Central memory CD8-positive, alpha-beta T cell (primary cell): Measurements from ENCODE around the gene TMPRSS9.

Source experiments
- ATAC-seq: fragments of 150-1000 bp; cut with Tn5 transposase; replicated peaks from 2 replicates; pipeline ENCODE4 v1.10.0; 2022; ENCODE audit warnings: mild to moderate bottlenecking, moderate FRiP score, moderate number of reproducible peaks; ENCODE audit not compliant: poor library complexity, severe bottlenecking; ENCODE audit errors: extremely low read depth
- DNase-seq, 2 donors: peaks; one replicate each; pipeline ENCODE4 v3.0.0; 2021; ENCODE audit warnings: low spot score in 2 of 2
- H3K27ac Mint-ChIP-seq: one replicate; pipeline ENCODE4 v1.8.0; 2022; ENCODE audit warnings: low read depth, mild to moderate bottlenecking, moderate library complexity, mixed read lengths
- H3K27me3 Mint-ChIP-seq: one replicate; pipeline ENCODE4 v1.8.0; 2022; ENCODE audit warnings: mixed read lengths
- H3K36me3 Mint-ChIP-seq: one replicate; pipeline ENCODE4 v1.8.0; 2022; ENCODE audit warnings: mild to moderate bottlenecking, moderate library complexity, mixed read lengths; ENCODE audit not compliant: insufficient read depth
- H3K4me1 Mint-ChIP-seq: one replicate; pipeline ENCODE4 v1.8.0; 2022; ENCODE audit warnings: mixed read lengths
- H3K4me3 Mint-ChIP-seq: one replicate; pipeline ENCODE4 v1.8.0; 2022; ENCODE audit warnings: mild to moderate bottlenecking, moderate library complexity, mixed read lengths
- H3K9me3 Mint-ChIP-seq: one replicate; pipeline ENCODE4 v1.8.0; 2022; ENCODE audit warnings: mixed read lengths

The TMPRSS9 gene

DNA sequence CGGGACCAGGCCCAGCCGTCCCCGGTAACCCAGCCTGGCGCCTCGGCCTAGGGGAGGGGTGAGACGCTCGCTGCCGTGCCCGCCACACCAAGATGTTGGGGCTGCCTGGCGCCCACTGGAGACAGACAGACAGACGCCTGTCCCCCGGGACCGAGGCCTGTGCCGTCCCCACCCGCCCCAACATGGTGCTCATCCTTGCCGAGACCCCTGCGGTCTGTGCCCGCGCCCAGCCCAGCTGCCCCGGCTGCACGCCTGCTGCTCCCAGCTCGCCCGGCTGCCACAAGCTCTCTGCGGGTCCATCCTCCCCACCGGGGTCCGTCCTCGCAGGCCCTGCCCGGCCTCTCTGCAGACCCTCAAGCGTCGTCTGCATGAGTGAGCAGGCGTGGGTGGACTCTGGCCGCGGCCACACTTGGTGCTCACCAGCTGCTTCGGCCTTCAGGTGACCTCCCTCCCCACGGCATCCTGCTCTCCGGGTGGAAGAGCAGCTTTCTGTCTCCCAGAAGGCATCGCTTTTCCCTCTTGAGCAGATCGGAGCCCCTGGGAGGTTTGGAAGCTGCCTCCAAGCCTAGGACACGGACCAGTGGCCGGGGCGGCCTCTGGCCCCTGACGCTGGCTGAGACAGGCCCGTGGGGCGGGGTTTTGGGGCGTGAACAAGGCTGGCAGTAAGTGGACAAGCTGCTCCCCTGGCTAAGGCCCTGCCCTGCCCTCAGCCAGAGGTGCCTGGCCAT, 6.7 kb upstream of the TMPRSS9 start:
- H3K4me3 Mint-ChIP-seq, result no peak overlapping the region
- H3K27ac Mint-ChIP-seq, result no peak overlapping the region
- no peaks in the 10 kb centered on the region for H3K27me3 Mint-ChIP-seq
- H3K36me3 Mint-ChIP-seq, result no peaks in the 10 kb centered on the region
- no peak for DNase-seq
- no peaks in the 10 kb centered on the region for H3K9me3 Mint-ChIP-seq
- H3K4me1 Mint-ChIP-seq, result no peaks in the 10 kb centered on the region
- ATAC-seq, result no peak

DNA sequence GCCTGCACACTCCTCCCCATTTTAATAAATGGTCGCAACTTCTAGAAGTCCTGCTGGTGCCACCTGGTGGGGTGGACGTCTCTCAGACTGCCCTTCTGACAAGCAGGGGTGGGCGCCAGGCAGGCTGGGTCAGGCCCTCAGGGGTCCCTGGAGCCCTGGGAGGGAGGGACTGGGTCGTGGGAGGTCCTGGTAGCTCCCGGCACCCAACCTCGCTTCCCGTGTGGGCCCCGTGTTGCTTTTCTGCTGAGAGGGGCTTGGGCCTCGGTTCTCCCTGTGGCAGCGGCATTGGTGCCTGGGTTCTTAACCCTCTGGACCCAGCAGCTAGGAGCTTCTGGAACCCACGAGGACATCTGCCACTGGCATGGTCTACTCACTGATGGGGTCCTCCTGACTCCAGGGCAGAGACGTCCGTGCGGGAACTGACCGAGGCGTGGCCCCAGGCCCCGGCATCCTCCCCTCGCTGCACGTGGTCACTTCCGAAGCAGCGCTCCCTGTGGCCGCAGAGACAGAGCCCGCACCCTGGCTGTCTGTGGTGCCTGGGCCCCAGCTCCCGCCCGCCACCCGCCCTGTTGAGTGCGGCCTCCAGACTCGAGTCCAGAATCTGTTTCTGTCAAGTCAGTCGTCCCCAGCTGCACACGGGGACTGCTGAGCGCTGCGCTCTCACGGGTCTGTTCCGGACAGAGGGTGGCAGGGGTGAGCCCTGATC, 6.0 kb upstream of the TMPRSS9 start:
- Mint-ChIP-seq H3K27ac (no peak overlapping the region), H3K4me1 (no peaks in the 10 kb centered on the region), H3K27me3 (no peaks in the 10 kb centered on the region), H3K4me3 (no peak overlapping the region), H3K9me3 (no peaks in the 10 kb centered on the region), H3K36me3 (no peaks in the 10 kb centered on the region)
- ATAC-seq (no peak), DNase-seq (no peak)

DNA sequence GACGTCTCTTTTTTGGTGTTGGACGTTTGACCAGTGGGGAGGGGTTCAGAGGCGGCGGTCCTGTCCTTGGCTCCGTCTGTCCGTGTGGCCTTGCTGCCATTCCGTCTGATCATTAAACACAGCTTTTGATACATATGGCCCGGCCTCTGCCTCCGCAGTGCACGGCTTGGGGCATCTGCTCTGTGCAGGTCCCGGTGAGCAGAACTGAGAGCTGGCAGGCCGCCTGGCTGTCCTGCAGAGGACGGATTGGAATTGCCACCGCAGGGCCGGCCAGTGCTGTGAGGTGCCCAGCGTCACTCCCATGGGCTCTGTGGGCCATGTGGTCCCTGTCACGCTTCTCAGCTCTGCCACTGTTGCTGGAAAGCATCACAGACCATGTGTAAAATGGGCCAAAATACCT, 5.4 kb upstream of the TMPRSS9 start:
- Mint-ChIP-seq H3K4me3 (no peak overlapping the region), H3K4me1 (no peaks in the 10 kb centered on the region), H3K27ac (no peak overlapping the region), H3K36me3 (no peaks in the 10 kb centered on the region), H3K9me3 (no peaks in the 10 kb centered on the region), H3K27me3 (no peaks in the 10 kb centered on the region)
- DNase-seq, result no peak
- ATAC-seq, result no peak

DNA sequence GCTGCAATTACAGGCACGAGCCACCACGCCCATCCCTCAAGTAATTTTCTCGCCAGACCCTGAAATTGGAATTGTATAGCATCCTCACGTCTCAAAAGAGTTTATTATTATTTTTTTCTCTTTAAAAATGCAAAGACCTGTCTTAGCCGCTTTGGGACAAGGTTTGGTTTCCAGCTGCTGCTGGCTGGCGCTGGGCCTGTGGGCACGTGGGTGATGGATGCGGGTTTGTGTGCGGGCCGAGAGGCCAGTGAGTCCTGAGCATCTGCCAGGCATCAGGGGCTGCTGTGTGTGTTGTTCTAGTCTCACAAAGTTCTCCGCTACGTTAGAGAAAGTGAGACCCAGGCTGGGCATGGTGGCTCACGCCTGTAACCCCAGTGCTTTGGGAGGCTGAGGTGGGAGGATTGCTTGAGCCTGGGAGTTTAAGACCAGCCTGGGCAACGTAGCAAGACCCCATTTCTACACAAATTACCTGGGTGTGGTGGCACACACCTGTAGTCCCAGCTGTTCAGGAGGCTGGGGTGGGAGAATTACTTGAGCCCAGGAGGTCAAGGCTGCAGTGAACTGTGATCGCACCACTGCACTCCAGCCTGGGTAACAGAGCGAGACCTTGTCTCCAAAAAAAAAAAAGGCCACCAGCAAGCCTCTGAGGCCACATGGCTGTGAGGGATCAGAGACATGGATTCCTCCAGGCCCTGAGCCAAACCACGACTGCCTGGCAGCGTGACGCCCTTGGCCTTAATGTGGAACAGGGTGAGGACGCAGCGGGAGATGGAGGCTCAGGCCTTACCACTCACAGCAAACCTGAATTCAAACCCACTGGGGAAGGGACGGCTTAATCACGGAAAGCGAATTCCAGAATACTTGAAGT, 4.7 kb upstream of the TMPRSS9 start:
- ATAC-seq, result no peak
- Mint-ChIP-seq H3K36me3 (no peaks in the 10 kb centered on the region), H3K4me3 (no peak overlapping the region), H3K27me3 (peaks cover 2% of the 10 kb centered on the region), H3K27ac (no peak overlapping the region), H3K4me1 (no peaks in the 10 kb centered on the region), H3K9me3 (no peaks in the 10 kb centered on the region)
- DNase-seq, result no peak

DNA sequence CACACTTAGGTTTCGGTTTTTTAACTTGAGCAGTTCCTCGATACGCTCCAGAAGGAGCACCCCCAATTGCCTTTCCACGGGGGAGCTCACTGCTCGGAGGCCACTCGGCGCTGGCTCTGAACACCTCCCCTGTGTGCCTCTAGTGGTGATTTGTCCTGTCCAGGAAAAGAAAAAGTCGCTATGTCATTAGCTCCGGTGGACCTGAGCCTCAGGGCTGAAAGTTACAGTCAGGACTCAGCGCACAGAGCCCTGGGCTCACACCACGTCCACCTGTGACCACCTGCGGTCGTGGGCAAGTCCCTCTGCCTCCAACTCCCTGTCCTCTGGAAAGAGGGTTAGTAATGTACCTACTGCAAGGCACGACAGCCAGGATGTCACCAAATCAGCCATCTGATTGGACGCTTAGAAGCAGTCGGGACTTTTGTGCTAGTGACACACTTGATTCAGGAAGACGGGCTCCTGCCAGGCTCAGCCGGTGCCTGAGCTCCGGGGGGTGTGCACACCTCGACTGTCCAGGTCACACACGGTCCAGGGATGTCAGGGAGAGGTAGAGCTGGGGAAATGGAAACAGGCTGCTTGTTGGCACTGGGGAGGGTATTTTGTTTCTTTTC, 3.9 kb upstream of the TMPRSS9 start:
- no peak overlapping the region for H3K4me3 Mint-ChIP-seq
- ATAC-seq (no peak), DNase-seq (no peak)
- H3K36me3 Mint-ChIP-seq, result no peaks in the 10 kb centered on the region
- H3K4me1 Mint-ChIP-seq, result no peaks in the 10 kb centered on the region
- H3K9me3 Mint-ChIP-seq, result no peaks in the 10 kb centered on the region
- H3K27me3 Mint-ChIP-seq, result peaks cover 7% of the 10 kb centered on the region
- no peak overlapping the region for H3K27ac Mint-ChIP-seq

DNA sequence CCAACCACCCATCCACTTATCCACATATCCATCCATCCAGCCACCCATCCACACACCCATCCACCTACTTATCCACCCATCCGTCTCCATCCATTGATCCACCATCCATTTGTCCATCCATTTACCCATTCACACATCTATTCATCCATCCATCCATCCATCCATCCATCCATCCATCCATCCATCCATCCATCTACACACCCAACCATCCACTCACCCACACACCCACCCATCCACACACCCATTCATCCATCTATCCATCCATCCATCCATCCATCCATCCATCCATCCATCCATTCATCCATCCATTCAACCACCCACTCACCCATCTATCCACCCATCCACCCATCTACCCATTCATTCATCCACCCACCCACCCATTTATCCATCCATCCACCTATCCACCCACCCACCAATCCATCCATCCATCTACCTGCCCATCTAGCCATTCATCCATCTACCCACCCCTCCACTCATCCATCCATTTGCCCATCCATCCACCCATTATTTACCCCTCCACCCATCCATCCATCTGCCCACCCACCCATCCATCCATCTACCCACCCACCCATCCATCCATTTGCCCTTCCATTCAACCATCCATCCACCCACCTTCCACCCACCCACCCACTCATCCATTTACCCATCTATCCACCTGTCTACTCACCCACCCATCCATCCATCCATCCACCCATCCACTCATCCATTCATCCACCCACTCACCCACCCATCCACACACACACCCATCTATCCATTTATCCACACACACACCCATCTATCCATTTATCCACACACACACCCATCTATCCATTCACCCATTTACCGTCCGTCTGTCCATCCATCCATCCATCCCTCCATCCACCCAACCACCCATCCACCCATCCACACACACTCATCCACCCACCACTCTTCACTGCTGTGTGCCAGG, 2.5 kb upstream of the TMPRSS9 start:
- no peaks in the 10 kb centered on the region for H3K4me1 Mint-ChIP-seq
- H3K27ac Mint-ChIP-seq, result no peak overlapping the region
- no peak overlapping the region for H3K4me3 Mint-ChIP-seq
- H3K9me3 Mint-ChIP-seq, result no peaks in the 10 kb centered on the region
- no peaks in the 10 kb centered on the region for H3K36me3 Mint-ChIP-seq
- H3K27me3 Mint-ChIP-seq, result peaks cover 7% of the 10 kb centered on the region
- no peak for DNase-seq
- ATAC-seq, result no peak

DNA sequence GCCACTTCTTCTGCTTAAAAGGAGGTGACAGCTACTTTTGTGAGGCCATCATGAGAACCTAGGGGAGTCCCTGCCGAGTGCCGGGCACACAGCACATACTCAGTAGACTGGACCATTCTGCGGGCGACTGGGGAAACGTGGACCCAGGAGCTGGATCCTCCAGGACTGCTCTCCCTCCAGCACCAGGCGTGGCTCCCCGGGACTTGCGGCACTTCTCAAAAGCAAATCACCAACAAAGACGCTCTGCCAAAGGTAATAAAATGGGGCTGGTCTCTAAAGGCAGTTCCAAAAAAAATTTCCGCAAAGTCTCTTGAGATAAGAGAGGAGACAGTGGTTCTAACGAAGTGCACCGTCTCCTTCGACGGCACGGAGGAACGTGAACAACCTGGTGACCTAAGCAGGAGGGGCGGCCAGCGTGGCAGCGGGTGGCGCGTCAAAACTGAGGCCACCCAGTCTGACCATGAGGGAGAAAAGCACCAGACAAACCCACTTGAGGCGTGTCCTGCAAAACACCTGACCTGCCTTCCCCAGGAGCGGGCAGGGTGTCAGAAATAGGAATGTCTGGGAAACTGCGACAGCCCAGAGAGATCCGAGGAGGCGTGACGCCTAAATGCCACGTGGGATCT, 1.4 kb upstream of the TMPRSS9 start:
- Mint-ChIP-seq H3K4me1 (no peaks in the 10 kb centered on the region), H3K27ac (no peak overlapping the region), H3K36me3 (no peaks in the 10 kb centered on the region)

DNA sequence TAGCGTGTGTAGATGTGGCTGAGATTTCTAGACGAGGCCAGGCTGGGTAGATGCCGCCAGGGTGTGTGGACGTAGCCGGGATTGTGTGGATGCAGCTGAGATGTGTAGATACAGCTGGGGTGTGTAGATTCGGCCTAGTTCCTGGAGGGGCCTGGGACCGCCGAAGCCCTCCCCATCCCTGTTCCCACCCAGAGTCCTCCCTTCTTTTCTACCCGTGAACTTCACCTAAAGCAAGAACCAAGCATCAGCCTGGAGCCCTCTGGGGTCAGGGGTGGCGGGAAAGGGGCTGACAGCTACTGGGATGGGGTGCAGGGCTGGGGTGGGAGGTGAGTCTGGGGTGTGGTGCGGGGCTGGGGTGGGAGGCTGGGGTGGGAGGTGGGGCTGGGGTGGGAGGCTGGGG, 768 bp downstream of the TMPRSS9 start:
- Mint-ChIP-seq H3K36me3 (no peaks in the 10 kb centered on the region), H3K9me3 (no peaks in the 10 kb centered on the region), H3K27me3 (peaks cover 16% of the 10 kb centered on the region), H3K4me1 (no peaks in the 10 kb centered on the region), H3K27ac (no peak overlapping the region), H3K4me3 (no peak overlapping the region)
- ATAC-seq, result no peak
- no peak for DNase-seq

More for the DNA sequence above, 1.4 kb upstream of the TMPRSS9 start:
- DNase-seq (no peak), ATAC-seq (no peak)
- H3K4me3 Mint-ChIP-seq, result no peak overlapping the region
- H3K27me3 Mint-ChIP-seq, result peaks cover 7% of the 10 kb centered on the region
- H3K9me3 Mint-ChIP-seq, result no peaks in the 10 kb centered on the region

DNA sequence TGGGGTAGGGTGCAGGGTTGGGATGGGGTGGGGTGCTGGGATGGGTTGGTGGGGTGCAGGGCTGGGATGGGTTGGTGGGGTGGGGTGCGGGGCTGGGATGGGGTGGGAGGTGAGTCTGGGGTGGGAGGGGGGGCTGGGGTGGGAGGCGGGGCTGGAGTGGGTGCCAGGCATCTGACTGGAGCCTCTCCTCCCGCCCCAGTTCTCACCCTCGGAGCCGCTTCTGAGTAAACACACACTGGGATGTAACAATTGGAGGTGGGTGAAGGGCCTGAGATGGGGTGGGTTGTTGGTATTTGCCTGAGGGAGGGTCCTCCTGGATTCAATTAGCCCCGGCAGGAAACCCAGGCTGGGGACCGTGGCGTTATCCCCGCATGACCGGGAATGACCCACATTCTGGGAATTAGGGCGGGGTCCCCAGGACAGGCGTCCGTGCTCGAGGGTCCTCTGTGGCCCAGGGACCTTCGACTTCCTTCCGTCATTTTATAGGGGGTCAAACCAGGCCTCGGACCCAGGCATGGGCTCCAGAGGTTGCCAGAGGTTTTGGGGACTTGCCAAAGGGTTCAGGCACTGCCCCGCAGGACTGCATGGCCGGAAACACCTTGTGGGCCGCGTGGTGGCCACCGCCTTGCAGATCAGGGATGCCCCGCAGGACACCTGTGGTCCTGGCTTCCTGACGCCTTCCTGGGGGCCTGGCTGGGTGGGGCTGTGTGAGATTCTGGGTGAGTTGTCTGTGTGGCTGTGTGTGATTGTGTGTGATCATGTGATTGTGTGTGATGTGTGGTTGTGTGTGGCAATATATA, 1.4 kb downstream of the TMPRSS9 start:
- Mint-ChIP-seq H3K36me3 (no peaks in the 10 kb centered on the region), H3K4me3 (no peak overlapping the region), H3K27me3 (peaks cover 16% of the 10 kb centered on the region), H3K27ac (no peak overlapping the region), H3K4me1 (no peaks in the 10 kb centered on the region), H3K9me3 (no peaks in the 10 kb centered on the region)
- DNase-seq (no peak), ATAC-seq (no peak)

DNA sequence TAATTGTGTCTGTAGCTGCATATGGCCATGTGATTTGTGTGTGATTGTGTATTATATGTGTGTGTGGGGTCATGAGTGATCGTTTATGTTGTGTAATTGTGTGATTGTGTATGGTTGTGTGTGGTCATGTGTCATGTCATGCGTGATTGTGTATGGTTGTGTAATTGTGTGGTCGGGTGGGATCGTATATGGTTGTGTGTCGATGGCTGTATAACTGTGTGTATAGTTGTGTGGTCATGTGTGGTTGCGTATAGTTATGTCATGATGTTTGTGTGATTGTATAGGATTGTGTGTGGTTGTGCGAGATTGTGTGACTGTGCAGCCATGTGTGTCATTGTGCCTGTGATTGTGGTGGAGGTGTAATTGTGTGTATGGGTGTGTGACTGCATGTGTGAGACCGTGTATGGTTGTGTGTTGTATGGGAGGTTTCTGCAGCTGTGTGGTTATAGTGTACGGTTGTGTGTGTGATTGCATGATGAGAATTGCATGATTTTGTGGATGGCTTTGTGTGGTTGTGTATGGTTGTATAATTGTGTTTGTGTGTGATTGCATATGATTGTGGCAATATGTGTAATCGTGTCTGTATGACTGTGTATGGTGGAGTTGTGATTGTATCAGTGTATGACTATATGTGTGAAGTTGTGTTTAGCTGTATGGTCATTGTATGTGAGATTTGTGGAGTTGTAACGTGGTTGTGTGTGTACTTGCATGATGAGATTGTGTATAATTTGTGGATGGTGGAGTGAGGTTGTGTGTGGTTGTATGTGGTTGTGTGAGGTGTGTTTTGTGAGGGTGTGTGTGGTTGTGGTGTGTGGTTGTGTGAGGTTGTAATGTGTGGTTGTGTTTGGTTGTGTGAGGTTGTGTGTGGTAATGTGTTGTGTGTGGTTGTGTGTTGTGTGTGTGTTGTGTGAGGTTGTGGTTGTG, 2.2 kb downstream of the TMPRSS9 start:
- ATAC-seq, result no peak
- H3K9me3 Mint-ChIP-seq, result no peaks in the 10 kb centered on the region
- no peak overlapping the region for H3K27ac Mint-ChIP-seq
- no peak overlapping the region for H3K4me3 Mint-ChIP-seq
- no peak for DNase-seq
- H3K4me1 Mint-ChIP-seq, result no peaks in the 10 kb centered on the region
- H3K36me3 Mint-ChIP-seq, result no peaks in the 10 kb centered on the region
- H3K27me3 Mint-ChIP-seq, result peaks cover 16% of the 10 kb centered on the region
